HepG2 (cell line): ENCODE results near the gene ZDHHC7. TPM values are rescaled to one million over a fixed set of nuclear protein-coding genes. Genes with fewer than 3 reads are reported as not detected.
A peak's percentile ranks its signal among the peaks of the same experiment; 100 is the strongest.

ENCODE experiments used
- ATAC-seq: fragments of 200-7000 bp; cut with Tn5 transposase; 3 replicates; pipeline ENCODE4 v1.9.1; 2020; ENCODE audit warnings: mild to moderate bottlenecking, moderate library complexity
- BruUV-seq: library from RNA; stranded (reverse); fragments of 400-500 nt; replicated peaks from 2 replicates; lab custom pipeline; 2021; lab: Mats Ljungman, UMichigan
- CTCF ChIA-PET: fragments of 300-600 bp; formaldehyde crosslinking; extraction: SDS; loops from one replicate; lab custom pipeline; 2021; ENCODE audit warnings: low total read pairs, inconsistent platforms, low intra/inter-chr PET ratio; lab: Yijun Ruan, JAX
- POLR2A ChIA-PET: fragments of 350-600 bp; sonication (Branson Sonifier 250); formaldehyde crosslinking; loops from one replicate; lab custom pipeline; 2020; ENCODE audit warnings: antibody characterized with exemption, inconsistent platforms; lab: Yijun Ruan, JAX
- DNase-seq: peaks from one replicate; pipeline ENCODE4 v3.0.0-alpha.2; 2015; ENCODE audit warnings: low spot score
- FAIRE-seq: peaks from 3 replicates; lab custom pipeline; 2011; peaks lifted over from hg19 to GRCh38; lab: Jason Lieb, UNC
- H2AFZ ChIP-seq: one replicate; pipeline ENCODE4 v1.6.1; 2011; ENCODE audit warnings: low read length, inconsistent platforms
- H3K27ac ChIP-seq: fragments of 300-600 bp; 3 replicates; pipeline ENCODE4 v1.8.0; 2011; ENCODE audit warnings: mixed run types, mild to moderate bottlenecking, mixed read lengths, low read length, inconsistent platforms; ENCODE audit not compliant: insufficient read depth; ENCODE audit errors: extremely low read length
- H3K27me3 ChIP-seq, 2 experiments: fragments of 200-600 bp in 1 of 2; 2 replicates in 1 of 2; 3 replicates in 1 of 2; pipeline versions ENCODE4 v1.6.0 to v1.8.0; 2011; ENCODE audit warnings: low read length in 2 of 2, mild to moderate bottlenecking in 2 of 2, moderate library complexity in 2 of 2, inconsistent platforms in 1 of 2; ENCODE audit not compliant: insufficient read depth in 2 of 2, control insufficient read depth in 1 of 2
- H3K36me3 ChIP-seq, 2 experiments: fragments of 200-600 bp in 1 of 2; replicated peaks in 1 of 2; 2 replicates in 1 of 2; 3 replicates in 1 of 2; pipeline versions ENCODE4 v1.5.1 to v1.8.0; 2011; ENCODE audit warnings: low read length in 2 of 2, inconsistent platforms in 1 of 2; ENCODE audit not compliant: insufficient read depth in 2 of 2, control insufficient read depth in 1 of 2
- H3K4me1 ChIP-seq: 2 replicates; pipeline ENCODE4 v1.5.1; 2012; ENCODE audit warnings: low read length, inconsistent platforms; ENCODE audit not compliant: insufficient read depth
- H3K4me2 ChIP-seq: 2 replicates; pipeline ENCODE4 v1.6.0; 2011; ENCODE audit warnings: low read depth, low read length, inconsistent platforms
- H3K4me3 ChIP-seq, 3 experiments: fragments of 200-600 bp in 1 of 3; sonication (generic), shearing (Covaris generic) in 1 of 3; replicated peaks in 1 of 3; 2 replicates each; pipeline ENCODE4 v1.5.1; 2011 to 2016; ENCODE audit warnings: low read length in 3 of 3, inconsistent platforms in 2 of 3, low read depth in 2 of 3, mild to moderate bottlenecking in 2 of 3, control low read depth in 1 of 3, mixed read lengths in 1 of 3; ENCODE audit not compliant: insufficient read depth in 1 of 3
- H3K79me2 ChIP-seq: one replicate; pipeline ENCODE4 v1.6.1; 2011; ENCODE audit warnings: low read length, inconsistent platforms; ENCODE audit not compliant: insufficient read depth
- H3K9ac ChIP-seq: 2 replicates; pipeline ENCODE4 v1.6.0; 2011; ENCODE audit warnings: mild to moderate bottlenecking, low read depth, low read length, inconsistent platforms; ENCODE audit not compliant: insufficient read depth
- H3K9me3 ChIP-seq: 2 replicates; pipeline ENCODE4 v1.5.1; 2012; ENCODE audit warnings: mild to moderate bottlenecking, low read length
- H4K20me1 ChIP-seq: 2 replicates; pipeline ENCODE4 v1.6.0; 2011; ENCODE audit warnings: inconsistent platforms, mild to moderate bottlenecking, low read length, moderate library complexity; ENCODE audit not compliant: insufficient read depth
- AGO2 ChIP-seq: fragments of 200-400 bp; formaldehyde crosslinking; optimal IDR thresholded peaks from 2 replicates; pipeline ENCODE3; 2017; ENCODE audit warnings: mild to moderate bottlenecking, low read depth, low read length, moderate library complexity
- GZF1 ChIP-seq: sonication (generic); formaldehyde crosslinking; IDR thresholded peaks from 2 replicates; pipeline ENCODE4 v1.5.1; 2020; ENCODE audit warnings: mild to moderate bottlenecking, missing genetic modification reagents
- HES4 ChIP-seq: sonication (generic); formaldehyde crosslinking; IDR thresholded peaks from 2 replicates; pipeline ENCODE4 v1.9.0; 2021; ENCODE audit warnings: mild to moderate bottlenecking, missing genetic modification reagents, borderline replicate concordance
- POLR2G ChIP-seq: fragments of 200-400 bp; formaldehyde crosslinking; IDR thresholded peaks from 2 replicates; pipeline ENCODE4 v1.6.1; 2018; ENCODE audit warnings: mild to moderate bottlenecking, low read depth, low read length, moderate library complexity
- U2AF2 ChIP-seq: fragments of 200-400 bp; formaldehyde crosslinking; IDR thresholded peaks from 2 replicates; pipeline ENCODE4 v1.6.1; 2017; ENCODE audit warnings: low read depth, mild to moderate bottlenecking, low read length
- ZC3H13 ChIP-seq: sonication (generic); formaldehyde crosslinking; IDR thresholded peaks from 2 replicates; pipeline ENCODE4 v1.8.1; 2023; ENCODE audit warnings: mild to moderate bottlenecking, missing genetic modification reagents, moderate library complexity
- ZNF580 ChIP-seq: IDR thresholded peaks from 2 replicates; pipeline ENCODE4 v1.6.1; 2016; ENCODE audit warnings: low read depth, borderline replicate concordance
- ZNF891 ChIP-seq: sonication (generic); formaldehyde crosslinking; IDR thresholded peaks from 2 replicates; pipeline ENCODE4 v1.5.0; 2020; ENCODE audit warnings: mild to moderate bottlenecking, missing genetic modification reagents
- WGBS: methylation state at CpG from one replicate; pipeline ENCODE4 v1.1.6; 2017; ENCODE audit warnings: low lambda C conversion rate; 5-methylcytosine and 5-hydroxymethylcytosine counted together
- in situ Hi-C: cut with HindIII; loops from 2 replicates; pipeline ENCODE4 v1.10.0; 2017; ENCODE audit warnings: low pct_unique_long_range_greater_than_20kb; ENCODE audit not compliant: extremely low pct_ligation_motif_present
- intact Hi-C: fragments of 100-400 bp; cut with micrococcal nuclease; formaldehyde crosslinking; loops from one replicate; pipeline ENCODE4 v1.10.0; 2022; ENCODE audit not compliant: unreplicated experiment
- polyA plus RNA-seq, 8 experiments: library from polyadenylated mRNA; depleted of rRNA in 3 of 8; stranded (reverse) in 7 of 8; unstranded in 1 of 8; fragments of >200 nt; fragmentation: Illumina TruSeq in 4 of 8; extraction: Trizol in 4 of 8; gene quantifications; 2 replicates each; pipeline versions ENCODE4 v1.2.1 to v1.2.3, GENCODE V29; 2011 to 2016; ENCODE audit warnings: low read depth in 4 of 8, missing spikeins in 1 of 8, mixed read lengths in 1 of 8; ENCODE audit not compliant: insufficient read depth in 1 of 8
- total RNA-seq, 5 experiments: library from RNA; depleted of rRNA; stranded (reverse); fragments of >200 nt; fragmentation: Illumina TruSeq; extraction: Trizol; gene quantifications; 2 replicates each; pipeline ENCODE4 v1.2.3, GENCODE V29; 2016; ENCODE audit warnings: low read depth in 1 of 5

The ZDHHC7 gene
- total and polyA plus RNA-seq, 2 of the 13 experiments (the other 11 are each of a cell fraction or from before 2014, with no cell fraction given), result 46.8 to 67.6 TPM

GRCh38 chr16:84973776-84974523, 37.4 kb downstream of the ZDHHC7 start:
- Histone ChIP-seq H3K27me3 (peaks cover 0 to 7% of the 10 kb centered on the region in 2 experiments; a peak in 1 of 5 replicates), H2AFZ (no peak overlapping the region), H3K36me3 (peaks cover 18 to 41% of the 10 kb centered on the region in 2 experiments), H3K9ac (no peak overlapping the region), H3K4me1 (peaks cover 39% of the 10 kb centered on the region), H3K9me3 (no peaks in the 10 kb centered on the region), H3K79me2 (no peaks in the 10 kb centered on the region), H3K4me3 (no peak overlapping the region), H4K20me1 (peaks cover 3% of the 10 kb centered on the region; the same call in 1 of the 2 replicates), H3K4me2 (no peak overlapping the region), H3K27ac (no peak overlapping the region)
- no TSS peak for BruUV-seq
- 96% methylated on average over 23 of the region's 23 CpGs for WGBS
- ATAC-seq (no peak), FAIRE-seq (no peak), DNase-seq (no peak)
- ChIA-PET CTCF (no interaction called here), POLR2A (no interaction called here)
- in situ Hi-C loops (loop anchor here (5.0 kb wide), 1 partner anchor 217 kb away; no protein-coding TSS in a partner anchor), intact Hi-C loops (no loop called here)
- TF ChIP-seq ZNF891 (CRISPR knock-in tag) (no peak), ZC3H13 (CRISPR knock-in tag) (0 out of 2 replicates have a peak, but pooled peaks have one; percentile 25), AGO2 (peak; percentile 72), U2AF2 (no peak), HES4 (CRISPR knock-in tag) (no peak), ZNF580 (CRISPR knock-in tag) (no peak), POLR2G (0 out of 2 replicates have a peak, but pooled peaks have one; percentile 18), GZF1 (CRISPR knock-in tag) (no peak)
